GM21825 (cell line): ENCODE measurements around the gene NACAD.

Source experiments
- ATAC-seq: cut with Tn5 transposase; IDR thresholded peaks from one replicate; pipeline ENCODE4 v1.9.1; 2021; ENCODE audit warnings: mild to moderate bottlenecking, moderate library complexity; ENCODE audit not compliant: unreplicated experiment

The NACAD gene, protein sequence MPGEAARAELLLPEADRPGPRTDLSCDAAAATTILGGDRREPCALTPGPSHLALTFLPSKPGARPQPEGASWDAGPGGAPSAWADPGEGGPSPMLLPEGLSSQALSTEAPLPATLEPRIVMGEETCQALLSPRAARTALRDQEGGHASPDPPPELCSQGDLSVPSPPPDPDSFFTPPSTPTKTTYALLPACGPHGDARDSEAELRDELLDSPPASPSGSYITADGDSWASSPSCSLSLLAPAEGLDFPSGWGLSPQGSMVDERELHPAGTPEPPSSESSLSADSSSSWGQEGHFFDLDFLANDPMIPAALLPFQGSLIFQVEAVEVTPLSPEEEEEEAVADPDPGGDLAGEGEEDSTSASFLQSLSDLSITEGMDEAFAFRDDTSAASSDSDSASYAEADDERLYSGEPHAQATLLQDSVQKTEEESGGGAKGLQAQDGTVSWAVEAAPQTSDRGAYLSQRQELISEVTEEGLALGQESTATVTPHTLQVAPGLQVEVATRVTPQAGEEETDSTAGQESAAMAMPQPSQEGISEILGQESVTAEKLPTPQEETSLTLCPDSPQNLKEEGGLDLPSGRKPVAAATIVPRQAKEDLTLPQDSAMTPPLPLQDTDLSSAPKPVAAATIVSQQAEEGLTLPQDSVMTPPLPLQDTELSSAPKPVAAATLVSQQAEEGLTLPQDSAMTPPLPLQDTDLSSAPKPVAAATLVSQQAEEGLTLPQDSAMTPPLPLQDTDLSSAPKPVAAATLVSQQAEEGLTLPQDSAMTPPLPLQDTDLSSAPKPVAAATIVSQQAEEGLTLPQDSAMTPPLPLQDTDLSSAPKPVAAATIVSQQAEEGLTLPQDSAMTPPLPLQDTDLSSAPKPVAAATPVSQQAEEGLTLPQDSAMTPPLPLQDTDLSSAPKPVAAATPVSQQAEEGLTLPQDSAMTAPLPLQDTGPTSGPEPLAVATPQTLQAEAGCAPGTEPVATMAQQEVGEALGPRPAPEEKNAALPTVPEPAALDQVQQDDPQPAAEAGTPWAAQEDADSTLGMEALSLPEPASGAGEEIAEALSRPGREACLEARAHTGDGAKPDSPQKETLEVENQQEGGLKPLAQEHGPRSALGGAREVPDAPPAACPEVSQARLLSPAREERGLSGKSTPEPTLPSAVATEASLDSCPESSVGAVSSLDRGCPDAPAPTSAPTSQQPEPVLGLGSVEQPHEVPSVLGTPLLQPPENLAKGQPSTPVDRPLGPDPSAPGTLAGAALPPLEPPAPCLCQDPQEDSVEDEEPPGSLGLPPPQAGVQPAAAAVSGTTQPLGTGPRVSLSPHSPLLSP (N-terminal part only)

DNA sequence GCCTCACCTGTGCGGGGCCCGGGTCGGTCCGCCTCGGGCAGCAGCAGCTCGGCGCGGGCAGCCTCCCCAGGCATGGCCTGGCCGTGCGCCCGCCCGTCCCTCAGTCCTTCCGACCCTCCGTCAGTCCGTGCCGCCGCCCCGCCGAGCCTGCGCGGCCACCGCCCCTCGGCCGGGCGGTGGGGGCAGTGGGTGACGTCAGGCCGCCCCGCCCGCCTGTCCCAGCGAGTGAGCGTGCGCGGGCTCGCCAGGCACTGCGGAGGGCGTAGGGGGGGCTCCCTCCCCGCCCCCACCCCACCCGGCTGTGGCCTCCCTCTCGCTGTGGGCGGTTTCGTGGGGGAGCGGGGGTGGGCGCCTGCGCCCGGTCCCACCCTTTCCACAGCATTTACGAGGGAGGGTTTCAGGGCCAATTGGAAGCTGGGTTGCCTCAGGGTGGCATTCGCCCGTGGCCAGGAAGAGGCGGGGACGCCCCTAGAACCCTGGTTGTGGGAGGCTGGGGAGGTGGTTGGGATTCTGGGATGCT lies at the start of gene NACAD:
NACAD (minus strand) TSS at position 149 of the 520 bp plus-strand sequence; CDS start at position 74, 75 bp downstream.
- ATAC-seq = no peak

- ATAC-seq = no peak
Measured at GRCh38 chr7:45136106-45137060, 47.6 kb upstream of the NACAD start.

DNA sequence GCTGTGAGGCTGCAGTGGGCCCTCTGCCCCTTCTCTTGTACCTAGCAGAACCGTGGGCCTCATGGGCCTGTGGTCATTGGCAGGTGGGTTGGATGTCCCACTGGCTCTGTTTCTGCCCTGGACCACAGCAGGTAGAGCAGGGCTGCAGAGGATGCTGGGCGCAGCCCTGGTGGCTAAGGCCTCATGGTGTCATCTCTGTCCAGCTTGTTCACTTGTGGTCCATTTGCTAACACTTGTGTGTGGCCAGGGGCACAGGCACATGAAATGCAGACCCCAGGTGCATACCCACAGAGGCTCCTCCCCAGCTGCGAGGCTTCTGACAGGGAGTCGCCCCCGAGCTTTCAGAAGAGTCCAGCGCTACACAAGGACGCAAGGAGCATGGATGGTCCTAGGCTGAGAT lies 45.1 kb upstream of the NACAD start:
- ATAC-seq = no peak

DNA sequence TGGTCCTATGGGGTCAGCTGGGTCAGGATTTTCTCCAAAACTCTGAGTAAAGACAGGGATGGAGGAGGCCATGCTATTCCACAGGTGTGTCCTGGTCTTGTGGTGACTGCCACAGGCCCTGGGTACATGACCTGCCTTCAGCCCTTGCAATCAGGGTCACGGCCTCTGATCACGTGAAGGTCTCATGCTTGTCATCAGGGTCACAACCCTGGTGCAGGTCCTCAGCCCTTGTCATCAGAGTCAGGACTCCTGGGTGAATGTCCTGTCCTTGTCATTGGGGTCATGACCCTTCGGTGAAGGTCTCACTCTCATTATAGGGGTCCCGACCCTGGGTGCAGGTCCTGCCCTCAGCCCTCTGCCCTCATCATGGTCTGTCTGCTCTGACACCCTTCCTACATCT lies 44.6 kb upstream of the NACAD start:
- no peak for ATAC-seq

GRCh38 chr7:45132708-45133320 lies 44.0 kb upstream of the NACAD start:
- no peak for ATAC-seq

GRCh38 chr7:45131891-45132290 lies 43.1 kb upstream of the NACAD start:
- ATAC-seq = no peak

- no peak for ATAC-seq
Measured at GRCh38 chr7:45130910-45131309, 42.1 kb upstream of the NACAD start.

DNA sequence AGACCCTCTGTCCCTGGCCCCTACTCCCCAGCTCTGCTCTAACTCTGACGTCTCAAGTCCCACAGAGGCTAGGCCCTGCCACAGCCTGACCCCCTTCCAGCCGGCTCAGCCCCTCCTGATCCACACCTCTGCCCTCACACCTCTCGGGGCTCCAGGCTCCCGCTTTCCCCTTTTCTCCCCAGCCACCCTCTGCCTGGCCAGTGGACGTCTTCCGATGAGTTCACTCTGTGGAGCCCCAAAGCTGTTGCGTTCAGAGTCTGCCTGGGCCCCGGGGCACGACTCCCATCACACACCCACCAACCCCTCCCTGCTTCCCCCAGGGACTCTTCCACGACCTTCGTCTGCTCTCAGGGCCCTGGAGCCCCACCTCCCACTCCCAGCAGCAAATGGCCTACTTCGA lies 41.1 kb upstream of the NACAD start:
- no peak for ATAC-seq

DNA sequence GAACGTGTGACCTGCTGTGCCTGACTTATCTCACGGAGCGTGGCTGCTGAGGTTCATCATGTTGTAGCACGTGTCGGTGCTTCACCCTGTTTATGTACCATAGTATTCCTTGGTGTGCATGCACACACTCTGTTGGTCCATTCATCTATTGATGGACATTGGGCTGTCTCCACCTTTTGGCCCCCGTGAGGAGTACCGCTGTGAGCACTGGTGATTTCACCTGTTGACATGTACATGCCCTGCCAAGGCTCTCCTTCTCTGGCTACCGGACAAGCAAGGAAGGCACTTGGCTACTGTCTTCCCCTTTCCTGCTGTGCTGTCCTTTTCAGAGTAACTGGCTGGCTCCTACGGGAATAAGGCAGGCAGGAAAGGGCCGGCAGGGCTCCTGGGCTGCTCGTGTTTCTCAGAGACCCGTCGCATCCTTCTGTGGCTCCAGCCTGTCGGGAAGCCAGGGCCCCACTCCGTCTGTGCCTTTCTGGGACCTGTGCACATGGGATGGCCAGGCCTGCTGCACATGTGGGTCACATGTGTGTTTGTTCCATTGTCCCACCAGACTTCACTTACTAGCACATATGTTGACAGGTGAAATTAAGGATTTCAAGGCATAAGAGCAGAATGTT lies 40.5 kb upstream of the NACAD start:
- no peak for ATAC-seq

- no peak for ATAC-seq
Measured at GRCh38 chr7:45126920-45127319, 38.2 kb upstream of the NACAD start.

- no peak for ATAC-seq
Measured at GRCh38 chr7:45126201-45126600, 37.4 kb upstream of the NACAD start.

DNA sequence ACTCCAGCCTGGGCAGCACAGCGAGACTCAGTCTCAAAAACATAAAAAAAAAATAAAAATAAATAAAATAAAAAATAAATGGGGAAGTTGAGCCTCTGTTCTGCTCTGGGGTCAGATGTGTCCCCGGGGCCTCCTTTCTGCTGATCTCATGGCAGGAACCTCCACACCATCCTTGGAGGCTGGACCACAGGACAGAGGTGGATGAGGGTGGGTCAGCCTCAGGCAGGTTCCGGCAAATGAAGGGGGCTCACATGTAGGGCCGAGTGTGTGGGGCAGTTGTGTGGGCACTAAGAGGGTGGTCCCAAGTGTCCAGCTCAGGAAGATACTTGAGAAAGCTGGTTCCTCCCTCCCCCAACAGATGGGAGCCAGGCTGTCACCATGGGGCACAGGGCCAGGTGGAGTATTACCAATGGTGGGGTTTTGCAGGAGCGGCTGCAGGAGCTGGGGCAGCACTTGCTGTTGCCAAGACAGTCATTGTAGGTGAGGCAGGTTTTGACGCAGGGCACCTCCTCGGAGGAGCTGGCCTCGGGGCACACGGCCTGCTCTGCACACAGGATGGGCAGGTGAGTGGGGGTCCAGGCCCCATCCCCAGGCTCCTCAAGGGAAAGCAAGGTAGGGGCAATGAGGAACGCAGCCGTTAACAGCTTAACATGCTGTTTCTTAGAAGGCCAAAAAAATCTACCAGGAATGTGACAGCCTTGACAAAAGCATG lies 36.6 kb upstream of the NACAD start:
- no peak for ATAC-seq

DNA sequence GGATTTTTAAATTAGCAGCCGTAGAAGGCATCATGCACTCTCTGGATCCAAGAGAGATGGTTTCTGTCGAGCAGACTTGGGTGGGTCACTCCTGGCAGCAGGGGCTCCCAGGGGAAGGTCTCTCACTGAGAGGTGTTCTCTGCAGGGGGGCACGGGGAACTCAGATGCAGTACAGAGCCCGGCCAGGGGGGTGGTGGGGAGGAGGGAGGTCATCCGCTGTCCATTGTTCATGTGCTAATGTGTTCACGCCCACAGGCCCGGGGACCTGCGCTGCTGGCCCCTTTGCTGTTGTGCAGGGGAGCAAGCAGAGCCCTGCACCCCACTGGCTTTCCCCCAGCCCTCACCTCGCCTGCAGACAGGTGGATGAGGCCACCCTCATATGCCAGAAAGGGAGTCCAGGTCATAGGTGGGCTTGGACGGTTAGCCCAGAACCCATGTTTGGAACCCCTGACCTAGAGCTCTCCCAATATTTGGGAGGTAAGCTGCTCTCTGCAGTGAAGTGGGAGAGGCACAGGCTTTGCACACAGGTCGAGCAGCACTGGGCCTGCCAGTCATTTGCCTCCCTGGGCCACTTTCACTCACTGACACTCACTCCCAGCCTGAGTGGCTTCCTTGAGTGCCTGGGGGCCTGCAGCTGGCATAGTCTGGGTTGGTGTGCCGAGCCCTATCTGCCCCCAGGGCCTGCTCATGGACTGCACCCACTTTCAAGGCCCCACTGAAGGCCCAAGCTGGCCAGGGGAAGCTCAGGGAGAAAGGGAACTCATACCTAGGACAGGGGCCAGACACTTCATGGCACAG lies 35.3 kb upstream of the NACAD start:
- ATAC-seq = no peak

GRCh38 chr7:45122975-45123860 lies 34.4 kb upstream of the NACAD start:
- no peak for ATAC-seq

GRCh38 chr7:45119550-45119949 lies 30.8 kb upstream of the NACAD start:
- no peak for ATAC-seq

DNA sequence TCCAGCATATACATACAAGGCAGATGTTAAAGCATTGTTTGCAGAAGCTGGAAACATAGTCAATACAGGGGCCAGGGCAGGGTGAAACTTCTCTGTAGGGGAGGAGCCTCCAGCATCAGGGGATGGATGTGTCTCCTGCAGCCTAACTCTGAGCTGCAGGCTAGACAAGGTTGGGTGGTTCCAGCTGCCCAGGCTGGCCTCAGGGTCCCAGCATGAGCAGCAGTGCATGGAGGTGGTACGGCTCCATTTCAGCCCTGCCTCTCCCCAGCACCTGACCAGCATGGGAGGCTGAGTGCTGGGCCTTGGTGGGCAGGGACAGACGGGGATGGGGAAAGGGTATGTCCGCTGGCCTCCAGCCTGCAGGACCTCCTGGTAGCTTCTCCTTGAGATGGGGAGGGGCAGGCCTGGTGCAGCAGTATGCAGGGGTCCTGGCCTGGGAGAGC lies 30.1 kb upstream of the NACAD start:
- no peak for ATAC-seq
